Measurements from ENCODE around the gene NFKBIZ. TPM values are rescaled to one million over a fixed set of nuclear protein-coding genes. Genes with fewer than 3 reads are reported as not detected.

Gene NFKBIZ
- total RNA-seq, 1 experiment from 2014 or later, result 15.1 TPM

DNA sequence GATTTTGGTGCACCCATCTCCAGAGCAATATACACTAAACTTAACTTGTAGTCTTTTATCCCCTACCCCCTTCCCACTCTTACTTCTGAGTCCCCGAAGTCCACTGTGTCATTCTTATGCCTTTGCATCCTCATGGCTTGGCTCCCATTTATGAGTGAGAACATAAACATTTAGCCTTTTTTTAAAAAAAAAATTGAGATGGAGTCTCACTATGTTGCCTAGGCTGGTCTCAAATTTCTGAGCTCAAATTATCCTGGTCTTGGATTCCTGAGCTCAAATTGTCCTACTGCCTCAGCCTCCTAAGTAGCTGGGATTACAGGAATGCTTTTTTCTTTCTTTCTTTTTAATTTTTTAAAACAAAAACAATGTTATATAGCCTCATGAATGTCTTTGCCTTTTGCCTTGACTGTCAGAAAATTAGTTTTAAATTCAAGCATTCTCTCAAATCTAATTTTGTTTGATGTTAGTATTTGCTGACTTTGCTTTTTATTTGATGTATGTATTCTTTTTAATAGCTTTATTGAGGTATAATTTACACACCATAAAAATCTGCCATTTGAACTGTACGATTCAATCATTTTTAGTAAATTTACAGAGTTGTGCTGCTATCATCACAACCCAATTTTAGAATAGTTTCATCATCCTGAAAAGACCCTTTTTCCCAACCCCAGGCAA, 46.9 kb downstream of the NFKBIZ start:
- DNase-seq (ENCODE audit: low spot score) (no peak), ATAC-seq (no peak)
- ChIA-PET CTCF (no interaction called here), POLR2A (no interaction called here)
- peaks cover 10% of the 10 kb centered on the region for H3K4me1 Mint-ChIP-seq
- H3K36me3 Mint-ChIP-seq, result peaks cover 11% of the 10 kb centered on the region
- peaks cover 35% of the 10 kb centered on the region for H3K9me3 Mint-ChIP-seq
- TF ChIP-seq, protein P1, sequence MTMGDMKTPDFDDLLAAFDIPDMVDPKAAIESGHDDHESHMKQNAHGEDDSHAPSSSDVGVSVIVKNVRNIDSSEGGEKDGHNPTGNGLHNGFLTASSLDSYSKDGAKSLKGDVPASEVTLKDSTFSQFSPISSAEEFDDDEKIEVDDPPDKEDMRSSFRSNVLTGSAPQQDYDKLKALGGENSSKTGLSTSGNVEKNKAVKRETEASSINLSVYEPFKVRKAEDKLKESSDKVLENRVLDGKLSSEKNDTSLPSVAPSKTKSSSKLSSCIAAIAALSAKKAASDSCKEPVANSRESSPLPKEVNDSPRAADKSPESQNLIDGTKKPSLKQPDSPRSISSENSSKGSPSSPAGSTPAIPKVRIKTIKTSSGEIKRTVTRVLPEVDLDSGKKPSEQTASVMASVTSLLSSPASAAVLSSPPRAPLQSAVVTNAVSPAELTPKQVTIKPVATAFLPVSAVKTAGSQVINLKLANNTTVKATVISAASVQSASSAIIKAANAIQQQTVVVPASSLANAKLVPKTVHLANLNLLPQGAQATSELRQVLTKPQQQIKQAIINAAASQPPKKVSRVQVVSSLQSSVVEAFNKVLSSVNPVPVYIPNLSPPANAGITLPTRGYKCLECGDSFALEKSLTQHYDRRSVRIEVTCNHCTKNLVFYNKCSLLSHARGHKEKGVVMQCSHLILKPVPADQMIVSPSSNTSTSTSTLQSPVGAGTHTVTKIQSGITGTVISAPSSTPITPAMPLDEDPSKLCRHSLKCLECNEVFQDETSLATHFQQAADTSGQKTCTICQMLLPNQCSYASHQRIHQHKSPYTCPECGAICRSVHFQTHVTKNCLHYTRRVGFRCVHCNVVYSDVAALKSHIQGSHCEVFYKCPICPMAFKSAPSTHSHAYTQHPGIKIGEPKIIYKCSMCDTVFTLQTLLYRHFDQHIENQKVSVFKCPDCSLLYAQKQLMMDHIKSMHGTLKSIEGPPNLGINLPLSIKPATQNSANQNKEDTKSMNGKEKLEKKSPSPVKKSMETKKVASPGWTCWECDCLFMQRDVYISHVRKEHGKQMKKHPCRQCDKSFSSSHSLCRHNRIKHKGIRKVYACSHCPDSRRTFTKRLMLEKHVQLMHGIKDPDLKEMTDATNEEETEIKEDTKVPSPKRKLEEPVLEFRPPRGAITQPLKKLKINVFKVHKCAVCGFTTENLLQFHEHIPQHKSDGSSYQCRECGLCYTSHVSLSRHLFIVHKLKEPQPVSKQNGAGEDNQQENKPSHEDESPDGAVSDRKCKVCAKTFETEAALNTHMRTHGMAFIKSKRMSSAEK (CRISPR knock-in tag; IDR thresholded peaks at IDR 0.05; ENCODE audit: borderline replicate concordance), result no peak
- no peak overlapping the region for H3K4me3 Mint-ChIP-seq
- H3K27ac Mint-ChIP-seq, result no peak overlapping the region
- no peaks in the 10 kb centered on the region; the same call in 1 of the 2 replicates for H3K27me3 Mint-ChIP-seq (ENCODE audit: low read depth)

DNA sequence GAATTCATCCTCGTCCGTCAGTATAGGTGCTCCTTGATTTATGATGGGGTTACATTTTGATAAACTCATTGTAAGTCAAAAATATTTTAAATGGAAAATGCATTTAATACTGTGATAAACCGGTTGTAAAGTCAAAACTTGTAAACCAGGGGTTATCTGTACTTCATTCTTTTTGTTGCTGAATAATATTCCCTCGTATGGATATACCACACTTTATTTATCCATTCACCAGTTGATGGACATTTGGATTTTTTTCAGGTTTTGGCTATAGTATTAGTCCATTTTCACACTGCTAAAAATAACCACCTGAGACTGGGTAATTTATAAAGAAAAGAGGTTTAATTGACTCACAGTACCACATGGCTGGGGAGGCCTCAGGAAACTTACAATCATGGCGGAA, 47.7 kb downstream of the NFKBIZ start:
- Mint-ChIP-seq H3K27ac (no peak overlapping the region), H3K36me3 (peaks cover 11% of the 10 kb centered on the region), H3K27me3 (ENCODE audit: low read depth) (no peaks in the 10 kb centered on the region; the same call in 1 of the 2 replicates), H3K4me3 (no peak overlapping the region), H3K4me1 (peaks cover 12% of the 10 kb centered on the region), H3K9me3 (peaks cover 35% of the 10 kb centered on the region)
- POLR2A ChIA-PET, result no interaction called here
- TF ChIP-seq ATF1 (CRISPR knock-in tag; IDR thresholded peaks at IDR 0.05) (no peak), ZNF232 (CRISPR knock-in tag; IDR thresholded peaks at IDR 0.05) (no peak), GTF2I (CRISPR knock-in tag; conservative IDR thresholded peaks at IDR 0.05) (no peak), ZNF671 (CRISPR knock-in tag; IDR thresholded peaks at IDR 0.05) (no peak), TEAD4 (CRISPR knock-in tag; IDR thresholded peaks at IDR 0.05) (no peak), NR3C1 (CRISPR knock-in tag; conservative IDR thresholded peaks at IDR 0.05; ENCODE audit: low read depth) (no peak), ZNF396 (CRISPR knock-in tag; IDR thresholded peaks at IDR 0.05; ENCODE audit: borderline replicate concordance) (no peak), PRRX2 (CRISPR knock-in tag; IDR thresholded peaks at IDR 0.05) (no peak), MXD4 (CRISPR knock-in tag; IDR thresholded peaks at IDR 0.05; ENCODE audit: borderline replicate concordance) (no peak), TCF7 (CRISPR knock-in tag; IDR thresholded peaks at IDR 0.05; ENCODE audit: low read depth) (no peak), ZNF317 (CRISPR knock-in tag; IDR thresholded peaks at IDR 0.05; ENCODE audit: borderline replicate concordance, low read depth) (no peak), ZBTB21 (CRISPR knock-in tag; IDR thresholded peaks at IDR 0.05; ENCODE audit: borderline replicate concordance) (no peak), ZNF219 (CRISPR knock-in tag; IDR thresholded peaks at IDR 0.05; ENCODE audit: borderline replicate concordance) (no peak), MYBL2 (CRISPR knock-in tag; IDR thresholded peaks at IDR 0.05) (no peak)
- TF ChIP-seq, protein P2, sequence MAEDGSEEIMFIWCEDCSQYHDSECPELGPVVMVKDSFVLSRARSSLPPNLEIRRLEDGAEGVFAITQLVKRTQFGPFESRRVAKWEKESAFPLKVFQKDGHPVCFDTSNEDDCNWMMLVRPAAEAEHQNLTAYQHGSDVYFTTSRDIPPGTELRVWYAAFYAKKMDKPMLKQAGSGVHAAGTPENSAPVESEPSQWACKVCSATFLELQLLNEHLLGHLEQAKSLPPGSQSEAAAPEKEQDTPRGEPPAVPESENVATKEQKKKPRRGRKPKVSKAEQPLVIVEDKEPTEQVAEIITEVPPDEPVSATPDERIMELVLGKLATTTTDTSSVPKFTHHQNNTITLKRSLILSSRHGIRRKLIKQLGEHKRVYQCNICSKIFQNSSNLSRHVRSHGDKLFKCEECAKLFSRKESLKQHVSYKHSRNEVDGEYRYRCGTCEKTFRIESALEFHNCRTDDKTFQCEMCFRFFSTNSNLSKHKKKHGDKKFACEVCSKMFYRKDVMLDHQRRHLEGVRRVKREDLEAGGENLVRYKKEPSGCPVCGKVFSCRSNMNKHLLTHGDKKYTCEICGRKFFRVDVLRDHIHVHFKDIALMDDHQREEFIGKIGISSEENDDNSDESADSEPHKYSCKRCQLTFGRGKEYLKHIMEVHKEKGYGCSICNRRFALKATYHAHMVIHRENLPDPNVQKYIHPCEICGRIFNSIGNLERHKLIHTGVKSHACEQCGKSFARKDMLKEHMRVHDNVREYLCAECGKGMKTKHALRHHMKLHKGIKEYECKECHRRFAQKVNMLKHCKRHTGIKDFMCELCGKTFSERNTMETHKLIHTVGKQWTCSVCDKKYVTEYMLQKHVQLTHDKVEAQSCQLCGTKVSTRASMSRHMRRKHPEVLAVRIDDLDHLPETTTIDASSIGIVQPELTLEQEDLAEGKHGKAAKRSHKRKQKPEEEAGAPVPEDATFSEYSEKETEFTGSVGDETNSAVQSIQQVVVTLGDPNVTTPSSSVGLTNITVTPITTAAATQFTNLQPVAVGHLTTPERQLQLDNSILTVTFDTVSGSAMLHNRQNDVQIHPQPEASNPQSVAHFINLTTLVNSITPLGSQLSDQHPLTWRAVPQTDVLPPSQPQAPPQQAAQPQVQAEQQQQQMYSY (CRISPR knock-in tag; IDR thresholded peaks at IDR 0.05), result no peak
- TF ChIP-seq, protein P3, sequence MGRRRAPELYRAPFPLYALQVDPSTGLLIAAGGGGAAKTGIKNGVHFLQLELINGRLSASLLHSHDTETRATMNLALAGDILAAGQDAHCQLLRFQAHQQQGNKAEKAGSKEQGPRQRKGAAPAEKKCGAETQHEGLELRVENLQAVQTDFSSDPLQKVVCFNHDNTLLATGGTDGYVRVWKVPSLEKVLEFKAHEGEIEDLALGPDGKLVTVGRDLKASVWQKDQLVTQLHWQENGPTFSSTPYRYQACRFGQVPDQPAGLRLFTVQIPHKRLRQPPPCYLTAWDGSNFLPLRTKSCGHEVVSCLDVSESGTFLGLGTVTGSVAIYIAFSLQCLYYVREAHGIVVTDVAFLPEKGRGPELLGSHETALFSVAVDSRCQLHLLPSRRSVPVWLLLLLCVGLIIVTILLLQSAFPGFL (CRISPR knock-in tag; IDR thresholded peaks at IDR 0.05; ENCODE audit: borderline replicate concordance), result no peak
- TF ChIP-seq, protein P4, sequence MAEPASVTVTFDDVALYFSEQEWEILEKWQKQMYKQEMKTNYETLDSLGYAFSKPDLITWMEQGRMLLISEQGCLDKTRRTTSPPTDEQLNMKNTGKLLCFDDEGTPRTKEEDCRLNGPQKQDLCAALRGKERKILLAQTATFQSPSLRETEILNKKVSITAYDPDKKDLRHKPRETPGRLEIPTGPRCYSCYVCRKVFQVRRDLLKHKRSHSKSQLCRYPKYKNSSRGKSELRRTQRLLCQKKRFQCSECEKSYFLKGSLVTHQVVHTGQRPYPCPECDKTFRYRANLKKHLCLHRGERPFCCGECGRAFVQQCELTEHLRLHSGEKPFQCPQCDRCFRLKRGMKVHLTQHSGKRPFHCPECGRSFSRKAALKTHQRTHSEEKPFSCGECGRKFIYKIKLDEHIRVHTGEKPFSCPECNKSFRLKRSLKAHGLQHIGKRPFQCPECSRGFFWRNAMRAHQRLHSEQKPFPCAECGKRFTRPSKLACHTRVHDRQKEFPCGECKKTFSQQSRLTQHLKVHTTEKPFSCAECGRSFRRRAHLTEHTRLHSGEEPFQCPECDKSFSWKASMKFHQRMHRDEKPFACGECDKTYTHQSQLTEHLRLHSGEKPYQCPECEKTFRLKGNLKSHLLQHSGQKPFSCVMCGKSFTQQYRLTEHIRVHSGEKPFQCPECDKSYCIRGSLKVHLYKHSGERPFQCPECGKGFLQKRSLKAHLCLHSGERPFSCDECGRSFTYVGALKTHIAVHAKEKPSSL (CRISPR knock-in tag; conservative IDR thresholded peaks at IDR 0.05), result no peak
- CTCF ChIA-PET, result no interaction called here
- ATAC-seq, result no peak
- no peak for DNase-seq (ENCODE audit: low spot score)

Data from WTC11 (cell line).